HG03378 (cell line): ENCODE data around the gene CELF4.

Source experiments
- ATAC-seq: cut with Tn5 transposase; IDR thresholded peaks from one replicate; pipeline ENCODE4 v1.9.1; 2021; ENCODE audit warnings: mild to moderate bottlenecking, moderate library complexity; ENCODE audit not compliant: unreplicated experiment

The CELF4 gene

DNA sequence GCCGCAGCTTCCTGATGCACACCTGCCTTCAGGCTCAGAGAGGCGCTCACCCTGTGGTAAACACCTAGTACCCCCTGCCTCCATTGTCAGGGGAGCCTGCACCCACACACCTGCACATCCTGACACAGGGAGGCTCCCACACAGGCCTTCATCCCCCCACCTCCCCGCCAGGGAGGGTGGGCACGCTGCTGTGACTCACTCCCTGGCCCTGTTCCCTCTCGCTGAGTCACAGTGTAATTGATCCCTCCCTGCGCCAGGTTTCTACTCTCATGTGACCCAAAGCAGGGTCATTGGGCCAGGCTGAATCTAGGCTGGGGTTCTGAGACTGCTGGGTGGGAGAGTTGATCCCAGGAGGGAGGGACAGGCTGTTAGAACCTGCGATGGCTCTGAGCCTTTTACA, 8.5 kb upstream of the CELF4 start:
- ATAC-seq, result no peak

DNA sequence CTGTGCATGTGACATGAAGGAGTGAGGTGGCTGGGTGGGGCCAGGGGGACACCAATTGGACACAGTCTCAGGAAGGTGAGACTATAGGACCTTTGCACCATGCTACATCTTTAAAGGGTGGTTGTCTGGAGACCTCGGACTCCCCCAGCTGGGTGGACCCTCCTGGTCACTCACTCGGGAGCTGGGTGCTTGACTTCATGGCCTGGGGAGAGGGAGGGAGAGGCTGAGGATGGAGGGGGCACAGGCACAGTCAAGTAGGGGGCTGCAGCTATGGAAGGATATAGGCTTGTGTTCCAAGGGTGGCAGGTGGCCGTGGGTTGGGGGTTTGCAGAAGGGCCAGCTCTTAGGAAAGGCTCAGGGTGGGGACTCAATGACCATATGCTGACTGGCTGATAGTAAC, 7.1 kb upstream of the CELF4 start:
- ATAC-seq, result no peak

DNA sequence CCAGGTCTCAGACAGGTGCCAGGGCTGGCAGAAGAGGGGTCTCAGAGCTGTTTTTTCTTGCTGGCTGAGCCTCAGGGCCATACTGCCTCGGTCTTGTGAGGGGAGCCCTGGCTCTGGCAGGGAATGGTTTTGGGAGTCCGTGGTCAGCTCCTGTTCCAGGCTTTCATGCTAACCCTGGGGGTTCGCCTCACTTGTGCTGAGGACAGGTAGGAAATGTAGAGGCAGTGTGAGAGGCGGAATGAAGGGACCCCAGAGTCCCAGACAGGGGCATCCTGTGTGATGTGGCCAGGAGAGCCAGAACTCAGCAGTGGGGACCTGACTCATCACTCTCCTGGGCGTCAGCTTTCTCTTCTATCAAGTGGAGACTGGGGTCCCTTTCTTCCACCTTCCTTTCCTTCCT, 5.7 kb upstream of the CELF4 start:
- ATAC-seq, result no peak

DNA sequence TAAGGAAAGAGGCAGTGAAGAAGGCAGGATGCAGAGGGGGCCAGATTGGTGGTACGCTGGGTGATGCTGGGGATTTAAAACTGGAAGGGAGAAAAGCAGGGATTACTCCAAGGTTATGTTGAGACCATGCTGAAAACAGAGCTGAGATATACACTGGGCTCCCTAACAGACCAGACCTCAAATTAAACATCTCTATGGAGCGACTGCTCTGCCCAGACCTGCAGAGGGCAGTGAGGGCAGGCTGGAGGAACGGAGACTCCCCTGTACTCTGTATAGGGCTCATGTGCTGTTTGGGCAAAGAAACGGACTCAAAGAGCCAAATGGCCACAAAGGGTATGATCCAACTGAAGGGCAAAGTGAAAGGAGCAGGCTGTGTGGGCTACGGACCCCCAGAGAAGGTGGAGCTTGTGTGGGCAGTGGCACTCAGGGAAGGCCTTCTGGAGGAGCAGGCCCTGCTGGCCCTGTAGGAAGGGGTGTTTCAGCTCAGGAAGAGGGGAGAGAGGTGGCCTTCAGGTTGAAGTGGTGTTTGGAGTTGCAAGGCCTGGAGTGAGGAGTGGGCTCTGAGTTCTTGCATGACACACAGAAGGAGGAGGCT, 4.8 kb upstream of the CELF4 start:
- no peak for ATAC-seq

DNA sequence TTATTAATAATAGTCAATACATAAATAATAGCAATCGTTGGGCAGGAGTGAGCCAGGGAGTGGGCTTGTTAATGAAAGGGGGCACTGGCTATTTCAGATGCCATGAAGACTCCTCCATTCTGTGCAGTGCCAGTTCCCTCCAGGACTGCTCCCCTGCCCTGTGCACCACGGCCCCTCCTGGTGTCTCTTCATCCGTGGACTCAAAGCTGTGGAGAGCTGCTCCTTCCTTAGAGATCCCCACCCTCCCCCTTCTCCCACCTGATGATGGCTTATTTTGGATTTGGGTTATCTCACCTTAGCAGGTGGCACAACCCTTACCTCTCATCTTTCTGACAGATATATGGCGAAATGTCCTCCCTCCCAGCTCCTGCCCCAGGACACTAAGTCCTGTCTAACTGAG, 3.1 kb upstream of the CELF4 start:
- no peak for ATAC-seq

DNA sequence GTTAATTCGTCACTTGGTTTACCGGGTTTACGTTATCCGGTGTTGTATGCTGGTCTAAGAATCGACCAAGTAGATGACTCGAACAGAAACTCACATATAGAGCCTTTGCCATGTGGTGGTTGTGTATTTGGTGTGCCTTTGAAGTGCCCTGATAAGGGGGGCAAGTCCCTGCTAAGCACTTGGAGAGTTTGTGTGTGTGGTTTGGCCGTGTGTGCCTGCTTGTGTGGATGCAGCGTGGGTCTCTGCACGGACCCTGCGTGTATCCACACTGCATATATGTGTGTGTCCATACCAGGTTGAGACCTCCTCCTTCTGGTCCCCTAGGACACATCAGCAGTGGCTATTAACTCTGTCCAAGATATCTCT, 2.4 kb upstream of the CELF4 start:
- ATAC-seq, result no peak

DNA sequence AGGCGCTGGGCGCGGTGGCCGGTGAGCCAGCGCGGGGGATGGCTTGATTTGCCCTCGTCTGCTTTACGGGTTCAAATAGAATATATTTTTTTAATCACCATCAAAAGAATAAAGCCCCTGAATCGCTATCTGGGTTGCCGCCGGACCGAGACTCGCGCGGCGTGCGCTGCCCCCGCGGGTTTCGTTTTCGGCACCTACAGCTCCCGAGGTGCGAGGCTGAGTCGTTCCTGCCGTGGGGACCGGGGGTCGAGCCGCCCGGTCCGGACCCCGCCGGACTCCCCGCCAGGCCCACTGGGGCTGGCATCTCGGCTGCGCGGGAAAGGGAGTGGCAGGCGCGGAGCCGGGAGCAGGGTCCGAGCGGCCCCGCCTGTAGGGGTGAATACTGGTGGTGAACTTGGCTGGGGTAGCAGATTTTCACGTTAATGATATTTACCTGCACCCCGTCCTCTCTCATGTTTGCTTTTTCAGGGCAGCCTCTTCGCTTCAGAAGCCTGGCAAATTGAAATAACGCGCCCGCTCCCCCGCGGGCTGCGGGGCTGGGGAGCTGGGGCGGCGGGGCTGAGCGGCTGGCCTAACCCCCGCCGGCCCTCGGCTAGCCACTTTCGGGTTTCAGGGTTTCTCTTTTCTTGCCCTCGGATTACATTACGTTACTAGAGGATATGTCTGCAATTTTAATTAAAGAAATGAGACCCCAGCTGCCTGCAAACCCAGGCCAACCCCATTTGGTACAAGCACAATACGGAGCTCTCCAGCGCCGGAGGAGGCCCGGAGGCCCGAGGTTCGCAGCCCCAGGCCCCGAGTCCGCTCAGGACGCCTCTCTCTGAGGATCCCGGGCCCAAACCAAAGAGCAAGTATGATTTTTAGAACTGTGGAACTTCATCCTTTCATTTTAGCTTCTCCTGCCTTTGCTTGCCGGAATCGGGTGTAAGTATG, 1.7 kb upstream of the CELF4 start:
- no peak for ATAC-seq

DNA sequence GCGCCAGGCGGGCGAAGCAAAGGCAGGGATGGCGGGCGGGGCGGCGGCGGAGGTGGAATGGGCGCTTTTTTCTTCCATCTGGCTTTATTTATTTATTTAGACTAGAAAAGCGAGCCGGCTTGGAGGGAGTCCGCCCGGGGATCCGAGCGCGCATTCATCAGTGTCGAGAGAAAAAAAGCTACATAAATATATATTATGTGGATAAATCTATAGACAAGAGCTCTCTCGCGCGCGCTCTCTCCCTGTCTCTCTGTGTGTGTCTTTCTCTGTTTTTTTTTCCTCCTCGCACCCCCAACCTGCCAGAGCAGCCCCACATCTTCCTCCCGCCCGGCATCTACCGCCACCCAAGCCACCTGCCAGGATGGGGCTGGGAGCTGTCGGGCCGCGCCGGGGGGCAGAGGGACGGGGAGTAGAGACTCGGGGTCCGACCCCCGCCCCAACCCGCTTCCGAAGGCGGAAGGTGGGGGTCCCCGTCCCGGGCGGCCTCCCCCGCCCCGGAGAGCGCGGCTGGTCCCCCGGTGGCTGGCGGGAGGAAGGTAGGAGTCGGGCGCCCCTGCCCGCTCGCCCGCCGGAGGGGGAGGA, 972 bp upstream of the CELF4 start:
- no peak for ATAC-seq

DNA sequence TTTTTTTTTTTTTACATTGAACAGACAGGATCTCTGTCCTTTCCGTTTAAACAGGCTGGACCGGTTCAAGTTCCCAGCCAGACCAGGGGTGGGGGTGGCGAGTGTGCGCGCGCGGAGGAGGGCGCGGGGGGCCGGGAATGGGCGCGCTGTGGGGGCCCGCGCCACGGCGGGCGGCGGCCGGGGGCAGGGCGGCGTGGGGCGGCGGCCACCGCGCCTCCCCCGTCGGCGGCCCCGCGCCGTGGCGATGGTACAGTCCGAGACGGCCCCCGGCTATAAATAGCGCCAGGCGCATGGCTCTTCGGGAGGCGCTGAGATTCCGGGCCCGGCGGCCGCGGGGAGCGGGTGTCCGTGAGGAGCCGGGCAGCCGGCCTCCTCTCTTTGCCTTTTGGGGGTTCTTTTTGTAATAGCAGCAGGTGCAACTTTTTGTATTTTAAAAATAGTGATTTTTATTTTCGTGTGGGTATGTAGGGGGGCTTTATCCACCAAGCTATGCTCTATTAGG, 430 bp upstream of the CELF4 start:
- no peak for ATAC-seq

DNA sequence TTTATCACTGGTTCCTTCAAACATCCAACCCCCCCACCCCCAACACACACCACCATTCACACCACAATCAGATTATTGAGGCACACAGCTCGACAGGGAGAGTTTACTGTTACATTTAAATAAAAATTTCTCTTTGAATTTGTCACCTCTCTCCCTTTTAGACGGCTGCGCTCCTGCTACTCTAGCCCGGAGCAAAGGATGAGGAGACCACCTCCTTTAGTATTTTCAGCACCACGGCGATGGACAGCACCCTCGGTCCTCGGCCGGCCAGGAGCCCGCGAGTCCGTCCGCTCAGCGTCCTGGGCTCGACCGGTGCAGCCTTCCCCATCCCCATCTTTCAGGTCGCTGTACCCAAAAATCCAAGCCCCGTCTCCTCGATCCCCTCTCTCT, 892 bp downstream of the CELF4 start:
- ATAC-seq, result no peak

DNA sequence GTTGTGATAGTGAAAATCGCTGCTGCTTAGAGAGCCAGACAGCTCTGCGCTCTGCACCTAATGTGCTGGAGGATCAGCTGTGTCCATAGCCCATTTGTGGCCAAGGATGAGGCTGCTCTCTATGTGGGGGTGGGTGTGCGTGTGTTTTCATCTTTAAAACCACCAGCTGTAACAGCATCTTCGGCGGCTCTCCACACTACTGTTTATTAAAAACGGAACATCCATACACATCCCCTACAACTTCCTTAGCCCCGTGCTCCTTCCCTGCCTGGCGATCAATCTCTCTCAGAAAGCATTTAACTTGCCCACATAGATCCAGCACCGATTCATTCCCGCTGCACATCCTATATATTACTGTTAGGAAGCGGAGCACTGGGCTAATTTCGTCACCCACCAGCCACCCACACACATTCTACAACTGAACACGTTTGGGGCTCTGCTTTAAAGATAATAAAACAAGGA, 1.6 kb downstream of the CELF4 start:
- no peak for ATAC-seq

DNA sequence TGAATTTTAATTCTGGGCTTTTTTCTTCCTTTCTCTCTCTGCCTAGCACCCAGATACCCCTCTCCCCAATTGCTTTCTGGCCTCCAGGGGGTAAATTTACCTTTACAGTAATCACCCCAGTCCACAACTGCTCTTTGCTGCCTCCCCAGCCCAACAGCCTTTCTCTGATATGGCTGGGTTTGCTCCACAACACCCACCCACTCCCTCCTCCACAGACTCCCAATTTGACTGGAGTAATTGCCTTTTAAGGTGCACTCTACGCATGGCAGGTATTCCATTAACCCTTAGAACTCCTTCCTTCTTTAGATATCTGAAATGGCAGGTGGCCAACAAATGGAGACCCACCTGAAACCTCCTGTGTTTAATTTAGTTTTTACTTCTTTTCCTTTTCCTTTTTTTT, 3.6 kb downstream of the CELF4 start:
- ATAC-seq, result no peak

DNA sequence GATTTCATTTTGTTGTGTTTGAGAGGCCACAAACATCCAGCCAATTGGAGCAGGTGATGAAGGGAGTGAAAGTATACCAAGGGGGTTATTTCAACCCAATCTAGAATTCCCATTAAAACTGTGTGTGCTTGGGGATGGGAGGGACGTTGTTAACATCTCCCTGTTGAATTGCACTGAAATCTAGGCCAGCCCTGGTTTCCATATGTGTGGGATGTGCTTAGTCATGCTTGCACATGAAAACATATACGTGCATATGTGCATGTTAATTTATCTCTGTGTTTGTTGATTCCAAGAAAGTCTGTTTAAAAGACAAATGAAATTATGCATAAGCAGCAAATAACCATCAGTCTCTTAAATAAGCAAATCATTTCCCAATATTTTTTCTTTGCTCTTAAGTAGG, 5.6 kb downstream of the CELF4 start:
- ATAC-seq, result no peak

DNA sequence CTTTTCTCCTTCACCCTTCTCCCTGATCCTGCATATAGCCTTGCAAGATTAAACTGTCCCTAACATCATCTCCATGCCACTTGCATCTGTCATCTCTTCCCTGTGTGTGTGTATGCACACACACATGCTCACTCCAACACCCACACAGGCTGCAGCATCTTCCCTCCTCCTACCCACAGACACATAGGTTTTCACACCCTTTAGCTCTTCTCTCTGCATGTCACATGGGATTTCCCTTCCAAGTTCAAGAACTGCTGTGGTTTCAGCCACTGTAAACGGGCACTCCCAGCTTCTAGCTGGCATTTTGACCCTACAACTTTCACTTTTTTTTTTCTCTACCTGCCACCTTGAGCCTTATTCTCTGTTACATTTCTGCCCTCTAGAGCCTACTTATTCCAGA, 6.4 kb downstream of the CELF4 start:
- no peak for ATAC-seq

DNA sequence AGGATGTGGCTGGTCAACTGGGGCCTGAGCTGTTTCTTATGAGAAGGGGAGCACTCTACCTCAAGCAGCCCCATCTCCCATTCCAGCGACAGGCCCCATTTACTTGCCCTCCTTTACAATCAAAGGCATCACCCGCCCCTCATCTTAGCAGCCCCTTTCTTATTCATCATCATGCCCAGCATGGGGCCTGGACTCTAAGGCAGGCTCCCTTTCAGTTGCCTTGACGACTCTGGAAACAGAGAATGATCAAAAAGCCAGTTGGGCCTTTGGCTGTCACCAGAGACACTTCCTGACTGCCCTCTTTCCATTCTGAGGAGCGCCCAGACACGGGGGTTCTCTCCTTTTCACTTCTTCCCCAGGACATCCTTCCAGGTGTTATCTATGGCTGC, 11.2 kb downstream of the CELF4 start:
- no peak for ATAC-seq

DNA sequence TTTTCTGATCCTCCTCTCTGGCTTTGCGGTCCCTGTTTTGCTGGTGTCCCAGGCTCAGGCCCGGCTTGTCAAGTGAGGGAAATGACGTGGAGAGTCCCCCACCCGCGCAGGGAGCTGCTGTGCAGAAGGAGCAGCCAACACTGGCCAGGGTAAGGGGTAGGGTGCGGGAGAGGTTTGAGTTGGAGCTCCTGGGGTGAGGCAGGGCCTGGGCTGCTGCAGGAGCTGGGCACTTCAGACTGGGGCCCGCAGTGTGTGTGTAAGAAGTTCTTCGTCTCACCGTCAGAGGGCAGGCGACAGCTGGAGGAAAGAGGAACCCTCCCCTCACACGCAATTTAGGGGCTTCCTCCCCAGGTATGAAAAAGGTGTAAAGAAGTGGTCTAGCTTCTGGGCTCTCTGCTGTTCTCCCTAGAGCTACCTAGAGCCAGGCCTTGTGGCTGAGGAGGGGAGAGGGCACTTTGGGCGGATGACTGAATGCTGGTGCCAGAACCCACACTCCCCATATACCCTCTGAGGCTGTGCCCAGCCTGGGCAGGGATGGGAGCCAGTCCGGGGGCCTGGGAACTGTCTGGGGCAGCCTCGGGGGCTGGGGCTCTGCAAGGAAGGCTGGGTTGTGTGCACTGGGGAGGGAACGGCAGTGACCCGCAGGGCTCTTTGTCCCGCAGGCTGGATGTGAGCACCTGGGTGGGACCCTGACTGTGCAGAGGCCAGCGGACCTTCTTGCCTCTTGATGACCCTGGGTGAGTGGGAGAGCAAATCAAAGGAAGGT, 11.8 kb downstream of the CELF4 start:
- no peak for ATAC-seq

DNA sequence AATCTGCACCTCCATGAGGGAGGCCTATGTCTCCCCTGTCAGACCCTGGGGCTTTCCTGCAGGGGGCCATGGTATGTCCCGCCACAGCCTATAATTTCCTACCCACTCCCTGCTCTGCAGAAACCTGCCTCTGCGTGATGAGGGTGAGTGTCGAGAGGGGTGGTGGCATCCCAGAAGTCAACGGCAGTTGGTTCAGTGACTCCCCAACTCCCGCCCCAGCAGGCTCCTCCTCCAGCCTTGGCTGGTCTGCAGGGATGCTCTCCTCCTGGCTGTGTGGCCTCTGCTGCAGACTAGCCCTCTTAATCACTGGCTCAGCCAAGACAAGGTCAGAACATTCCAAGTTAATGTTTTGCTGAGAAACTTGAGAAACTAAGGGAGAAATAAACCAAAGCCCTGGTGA, 13.3 kb downstream of the CELF4 start:
- ATAC-seq, result no peak

DNA sequence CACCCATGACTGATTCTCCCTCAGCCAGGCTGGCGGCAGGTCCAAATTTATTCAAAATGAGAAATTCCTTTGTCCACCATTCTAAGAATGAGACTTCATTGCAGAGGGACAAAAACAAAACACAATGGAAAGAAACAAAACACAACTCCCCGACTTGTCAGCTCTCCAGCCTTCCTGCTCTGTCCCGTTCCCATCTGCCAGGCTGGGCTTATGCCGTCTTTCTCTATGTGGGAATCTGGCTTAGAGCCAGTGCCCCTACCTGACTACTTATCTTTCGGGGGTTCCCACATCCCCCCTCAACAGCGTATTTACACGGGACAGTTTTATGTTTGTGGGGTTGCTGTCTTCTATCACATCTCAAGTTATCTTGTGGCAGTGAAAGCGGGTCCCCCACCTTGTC, 13.8 kb downstream of the CELF4 start:
- no peak for ATAC-seq

DNA sequence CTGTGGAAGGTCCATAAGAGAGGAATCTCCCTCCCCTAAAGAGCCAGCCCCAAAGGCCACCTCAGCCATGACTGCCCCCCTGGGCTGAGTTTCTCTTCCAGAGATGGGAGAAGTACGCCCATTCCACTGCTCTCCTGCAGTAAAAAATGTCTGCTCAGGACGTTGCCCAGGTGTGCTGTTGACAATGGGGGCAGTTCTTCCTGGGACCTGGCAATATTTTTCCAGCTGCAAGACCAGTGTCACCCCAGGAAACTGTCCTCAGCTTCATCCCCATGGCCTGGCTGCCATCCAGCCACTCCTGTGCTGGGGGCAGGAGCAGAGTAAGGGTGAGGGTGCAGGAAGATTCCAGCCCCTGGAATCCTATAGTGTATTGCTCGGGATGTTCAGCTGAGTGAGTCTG, 14.3 kb downstream of the CELF4 start:
- ATAC-seq, result no peak

DNA sequence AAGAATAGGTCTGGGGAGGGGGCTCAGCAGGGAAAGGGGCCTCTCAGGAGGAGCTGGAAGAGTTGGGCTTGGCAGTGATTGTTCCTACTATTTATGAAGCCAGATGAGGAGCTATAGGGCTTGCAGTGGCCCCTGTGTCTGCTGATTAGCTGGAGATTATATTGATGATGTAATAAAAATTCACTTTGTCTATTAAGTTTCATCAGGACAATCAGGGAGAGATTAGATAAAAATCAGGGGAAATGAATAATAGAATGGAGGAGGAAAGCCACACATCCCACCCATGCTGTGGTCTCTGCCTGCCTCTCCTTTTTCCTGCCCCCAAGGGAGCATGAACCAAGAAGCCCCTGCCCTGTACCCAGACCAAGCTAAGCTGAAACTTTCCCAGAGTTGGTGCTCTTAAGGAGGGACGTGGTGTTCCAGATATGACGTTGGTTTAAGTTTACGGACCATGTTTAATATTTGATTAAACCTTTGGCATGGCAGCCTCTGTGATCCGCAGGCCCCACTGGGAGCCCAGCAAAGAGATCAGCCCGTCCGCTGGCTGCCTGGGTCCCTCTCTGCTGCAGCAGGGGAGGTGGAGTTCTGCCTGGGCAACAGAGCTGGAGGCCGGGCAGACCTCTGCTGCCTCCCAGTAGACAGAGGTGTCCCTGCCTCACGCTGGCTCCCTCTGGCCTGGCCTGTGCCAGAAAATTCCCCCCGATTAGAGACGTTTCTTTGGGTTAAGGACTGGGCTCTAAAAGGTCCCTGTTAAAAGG, 15.3 kb downstream of the CELF4 start:
- ATAC-seq, result no peak
